ENCODE data around the gene SCAF4. TPM values are rescaled to one million over a fixed set of nuclear protein-coding genes. Genes with fewer than 3 reads are reported as not detected.
"Not testable (repeated sequence)": the region's sequence is repeated elsewhere in the genome, so short reads cannot be mapped to it uniquely, and the experiment has no call there.

Gene SCAF4
- total and polyA plus RNA-seq, 4 donors, result 7.1 to 11.1 (median 9.3) TPM

DNA sequence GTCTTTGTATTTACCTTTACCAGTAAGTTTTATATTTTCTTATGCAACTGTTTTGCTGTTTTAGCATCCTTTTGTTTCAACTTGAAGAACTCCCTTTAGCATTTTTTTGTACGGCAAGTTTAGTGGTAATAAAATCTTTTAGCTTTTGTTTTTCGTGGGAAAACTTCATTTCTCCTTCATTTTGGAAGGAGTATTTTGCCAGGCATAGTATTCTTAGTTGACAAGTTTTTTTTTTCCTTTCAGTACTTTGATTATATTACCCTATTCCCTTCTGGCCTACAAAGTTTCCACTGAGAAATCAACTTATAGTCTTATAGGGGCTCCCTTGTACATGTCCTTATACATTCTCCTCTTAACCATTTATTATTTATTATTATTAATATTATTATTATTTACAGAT lies 95.0 kb downstream of the SCAF4 start:
- no peaks in the 10 kb centered on the region for H3K4me1 ChIP-seq (ENCODE audit: control insufficient read depth in 4 of 4, insufficient read depth in 4 of 4, low read length in 3 of 4)
- H3K27ac ChIP-seq (ENCODE audit: low read depth in 1 of 2, low read length in 2 of 2), result no peak overlapping the region
- H3K36me3 ChIP-seq (ENCODE audit: control insufficient read depth in 4 of 4, insufficient read depth in 3 of 4, low read depth in 1 of 4, low read length in 3 of 4), result no peaks in the 10 kb centered on the region
- WGBS, result 89% methylated on average over 2 of the region's 2 CpGs
- H3K4me3 ChIP-seq (ENCODE audit: low read depth in 1 of 3, low read length in 3 of 3), result no peak overlapping the region
- no peak for TF ChIP-seq YY1 (IDR thresholded peaks at IDR 0.05)
- no peaks in the 10 kb centered on the region for H3K9me3 ChIP-seq (ENCODE audit: control insufficient read depth in 4 of 4, low read length in 3 of 4)
- H3K27me3 ChIP-seq (ENCODE audit: control insufficient read depth in 4 of 4, insufficient read depth in 4 of 4, low read length in 3 of 4), result no peaks in the 10 kb centered on the region
- no peak for DNase-seq (ENCODE audit: low spot score)
- no peak overlapping the region for H3K9ac ChIP-seq (ENCODE audit: low read depth in 1 of 2, low read length in 2 of 2)

DNA sequence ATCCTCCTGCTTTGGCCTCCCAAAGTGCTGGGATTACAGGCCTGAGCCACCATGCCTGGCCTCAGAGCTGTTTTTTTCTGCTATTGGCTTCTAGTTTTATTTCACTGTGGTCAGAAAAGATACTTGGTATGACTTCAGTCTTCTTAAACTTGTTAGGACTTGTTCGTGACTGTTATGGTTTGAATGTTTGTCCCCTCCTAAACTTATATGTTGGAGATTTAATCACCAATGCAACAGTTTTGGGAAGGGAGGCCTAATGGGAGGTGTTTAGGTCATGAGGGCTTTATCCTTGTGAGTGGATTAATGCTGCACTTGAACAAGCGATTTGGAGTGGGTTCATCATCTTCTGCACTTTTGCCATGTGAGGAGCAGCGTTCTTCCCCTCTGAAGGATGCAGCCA lies 96.9 kb downstream of the SCAF4 start:
- Histone ChIP-seq H3K4me3 (ENCODE audit: low read depth in 1 of 3, low read length in 3 of 3) (no peak overlapping the region), H3K36me3 (ENCODE audit: control insufficient read depth in 4 of 4, insufficient read depth in 3 of 4, low read depth in 1 of 4, low read length in 3 of 4) (no peaks in the 10 kb centered on the region), H3K9me3 (ENCODE audit: control insufficient read depth in 4 of 4, low read length in 3 of 4) (no peaks in the 10 kb centered on the region), H3K9ac (ENCODE audit: low read depth in 1 of 2, low read length in 2 of 2) (no peak overlapping the region), H3K27me3 (ENCODE audit: control insufficient read depth in 4 of 4, insufficient read depth in 4 of 4, low read length in 3 of 4) (no peaks in the 10 kb centered on the region), H3K4me1 (ENCODE audit: control insufficient read depth in 4 of 4, insufficient read depth in 4 of 4, low read length in 3 of 4) (peaks cover 2 to 13% (median 4%) of the 10 kb centered on the region in 4 donors), H3K27ac (ENCODE audit: low read depth in 1 of 2, low read length in 2 of 2) (no peak overlapping the region)
- WGBS, result 93% methylated on average over 3 of the region's 3 CpGs
- DNase-seq (ENCODE audit: low spot score), result no peak
- TF ChIP-seq NR2F2 (IDR thresholded peaks at IDR 0.05) (no peak), JUND (IDR thresholded peaks at IDR 0.05) (no peak), ATF3 (IDR thresholded peaks at IDR 0.05) (no peak), RAD21 (IDR thresholded peaks at IDR 0.05) (no peak), SP1 (IDR thresholded peaks at IDR 0.05) (no peak), HNF4A (conservative IDR thresholded peaks at IDR 0.05) (no peak), EGR1 (IDR thresholded peaks at IDR 0.05; ENCODE audit: low read depth in 2 of 2) (no peak), REST (IDR thresholded peaks at IDR 0.05) (no peak), FOXA1 (IDR thresholded peaks at IDR 0.05) (no peak), HNF4G (IDR thresholded peaks at IDR 0.05) (no peak), GABPA (IDR thresholded peaks at IDR 0.05 in 1 of 2, conservative IDR thresholded peaks at IDR 0.05 in 1 of 2) (no peak), RXRA (IDR thresholded peaks at IDR 0.05) (no peak), TAF1 (conservative IDR thresholded peaks at IDR 0.05) (no peak), FOXA2 (IDR thresholded peaks at IDR 0.05) (no peak), YY1 (IDR thresholded peaks at IDR 0.05) (no peak)
- TF ChIP-seq, protein P1, sequence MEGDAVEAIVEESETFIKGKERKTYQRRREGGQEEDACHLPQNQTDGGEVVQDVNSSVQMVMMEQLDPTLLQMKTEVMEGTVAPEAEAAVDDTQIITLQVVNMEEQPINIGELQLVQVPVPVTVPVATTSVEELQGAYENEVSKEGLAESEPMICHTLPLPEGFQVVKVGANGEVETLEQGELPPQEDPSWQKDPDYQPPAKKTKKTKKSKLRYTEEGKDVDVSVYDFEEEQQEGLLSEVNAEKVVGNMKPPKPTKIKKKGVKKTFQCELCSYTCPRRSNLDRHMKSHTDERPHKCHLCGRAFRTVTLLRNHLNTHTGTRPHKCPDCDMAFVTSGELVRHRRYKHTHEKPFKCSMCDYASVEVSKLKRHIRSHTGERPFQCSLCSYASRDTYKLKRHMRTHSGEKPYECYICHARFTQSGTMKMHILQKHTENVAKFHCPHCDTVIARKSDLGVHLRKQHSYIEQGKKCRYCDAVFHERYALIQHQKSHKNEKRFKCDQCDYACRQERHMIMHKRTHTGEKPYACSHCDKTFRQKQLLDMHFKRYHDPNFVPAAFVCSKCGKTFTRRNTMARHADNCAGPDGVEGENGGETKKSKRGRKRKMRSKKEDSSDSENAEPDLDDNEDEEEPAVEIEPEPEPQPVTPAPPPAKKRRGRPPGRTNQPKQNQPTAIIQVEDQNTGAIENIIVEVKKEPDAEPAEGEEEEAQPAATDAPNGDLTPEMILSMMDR (IDR thresholded peaks at IDR 0.05; ENCODE audit: low read depth, low read length, missing input control), result no peak
- TF ChIP-seq, protein P2, sequence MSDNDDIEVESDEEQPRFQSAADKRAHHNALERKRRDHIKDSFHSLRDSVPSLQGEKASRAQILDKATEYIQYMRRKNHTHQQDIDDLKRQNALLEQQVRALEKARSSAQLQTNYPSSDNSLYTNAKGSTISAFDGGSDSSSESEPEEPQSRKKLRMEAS (IDR thresholded peaks at IDR 0.05), result no peak
- TF ChIP-seq, protein P3, sequence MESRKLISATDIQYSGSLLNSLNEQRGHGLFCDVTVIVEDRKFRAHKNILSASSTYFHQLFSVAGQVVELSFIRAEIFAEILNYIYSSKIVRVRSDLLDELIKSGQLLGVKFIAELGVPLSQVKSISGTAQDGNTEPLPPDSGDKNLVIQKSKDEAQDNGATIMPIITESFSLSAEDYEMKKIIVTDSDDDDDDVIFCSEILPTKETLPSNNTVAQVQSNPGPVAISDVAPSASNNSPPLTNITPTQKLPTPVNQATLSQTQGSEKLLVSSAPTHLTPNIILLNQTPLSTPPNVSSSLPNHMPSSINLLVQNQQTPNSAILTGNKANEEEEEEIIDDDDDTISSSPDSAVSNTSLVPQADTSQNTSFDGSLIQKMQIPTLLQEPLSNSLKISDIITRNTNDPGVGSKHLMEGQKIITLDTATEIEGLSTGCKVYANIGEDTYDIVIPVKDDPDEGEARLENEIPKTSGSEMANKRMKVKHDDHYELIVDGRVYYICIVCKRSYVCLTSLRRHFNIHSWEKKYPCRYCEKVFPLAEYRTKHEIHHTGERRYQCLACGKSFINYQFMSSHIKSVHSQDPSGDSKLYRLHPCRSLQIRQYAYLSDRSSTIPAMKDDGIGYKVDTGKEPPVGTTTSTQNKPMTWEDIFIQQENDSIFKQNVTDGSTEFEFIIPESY (IDR thresholded peaks at IDR 0.05), result no peak

GRCh38 chr21:31631881-31632280 lies 100.0 kb downstream of the SCAF4 start:
- not testable (repeated sequence) for H3K9me3 ChIP-seq (ENCODE audit: control insufficient read depth in 4 of 4, low read length in 3 of 4); H3K9ac ChIP-seq (ENCODE audit: low read depth in 1 of 2, low read length in 2 of 2); H3K27ac ChIP-seq (ENCODE audit: low read depth in 1 of 2, low read length in 2 of 2); H3K4me3 ChIP-seq (ENCODE audit: low read depth in 1 of 3, low read length in 3 of 3); H3K27me3 ChIP-seq (ENCODE audit: control insufficient read depth in 4 of 4, insufficient read depth in 4 of 4, low read length in 3 of 4); H3K36me3 ChIP-seq (ENCODE audit: control insufficient read depth in 4 of 4, insufficient read depth in 3 of 4, low read depth in 1 of 4, low read length in 3 of 4); DNase-seq (ENCODE audit: low spot score)
- peaks cover 5 to 18% (median 11%) of the 10 kb centered on the region in 4 donors for H3K4me1 ChIP-seq (ENCODE audit: control insufficient read depth in 4 of 4, insufficient read depth in 4 of 4, low read length in 3 of 4)
- 98% methylated on average over 6 of the region's 6 CpGs for WGBS
